ENCODE results near the gene A3GALT2. TPM values are rescaled to one million over a fixed set of nuclear protein-coding genes. Genes with fewer than 3 reads are reported as not detected.

A3GALT2 gene
- total RNA-seq, 1 donor from 2014 or later, result not detected

DNA sequence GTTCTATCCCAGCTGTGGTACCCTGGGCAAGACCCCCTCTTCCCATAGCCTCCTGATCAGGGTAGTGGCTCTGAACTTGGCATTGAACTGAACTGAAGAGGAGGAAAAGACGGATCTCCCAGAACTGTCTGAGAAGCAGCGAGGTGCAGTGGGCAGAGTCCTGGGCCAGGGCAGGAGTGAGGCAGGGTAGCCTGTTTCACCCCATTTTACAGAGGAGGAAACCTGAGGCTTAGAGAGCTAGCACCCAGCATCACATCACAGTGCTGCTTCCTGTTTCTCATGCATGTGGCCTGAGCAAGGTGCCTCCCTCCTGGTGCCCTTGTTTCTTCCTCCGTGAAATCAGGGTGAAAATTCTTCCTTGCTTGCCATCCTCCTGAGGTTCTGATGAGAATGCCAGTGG is 47.5 kb downstream of the A3GALT2 start:
- Histone ChIP-seq H3K4me3 (ENCODE audit: low read depth, low read length) (no peak overlapping the region), H3K36me3 (ENCODE audit: control insufficient read depth, insufficient read depth, low read length) (no peaks in the 10 kb centered on the region), H3K27me3 (ENCODE audit: control insufficient read depth, insufficient read depth, low read length) (no peaks in the 10 kb centered on the region)
- DNase-seq (ENCODE audit: low read depth), result no peak
- no peak for TF ChIP-seq CTCF (IDR thresholded peaks at IDR 0.05; ENCODE audit: insufficient read depth, low read length, poor library complexity, severe bottlenecking)

GRCh38 chr1:33272930-33273329 is 48.0 kb downstream of the A3GALT2 start:
- no peak for TF ChIP-seq CTCF (IDR thresholded peaks at IDR 0.05; ENCODE audit: insufficient read depth, low read length, poor library complexity, severe bottlenecking)
- DNase-seq (ENCODE audit: low read depth), result no peak
- H3K27me3 ChIP-seq (ENCODE audit: control insufficient read depth, insufficient read depth, low read length), result no peaks in the 10 kb centered on the region
- H3K36me3 ChIP-seq (ENCODE audit: control insufficient read depth, insufficient read depth, low read length), result no peaks in the 10 kb centered on the region
- H3K4me3 ChIP-seq (ENCODE audit: low read depth, low read length), result no peak overlapping the region

GRCh38 chr1:33272509-33272908 is 48.4 kb downstream of the A3GALT2 start:
- Histone ChIP-seq H3K36me3 (ENCODE audit: control insufficient read depth, insufficient read depth, low read length) (no peaks in the 10 kb centered on the region), H3K4me3 (ENCODE audit: low read depth, low read length) (no peak overlapping the region), H3K27me3 (ENCODE audit: control insufficient read depth, insufficient read depth, low read length) (no peaks in the 10 kb centered on the region)
- TF ChIP-seq CTCF (IDR thresholded peaks at IDR 0.05; ENCODE audit: insufficient read depth, low read length, poor library complexity, severe bottlenecking), result no peak
- no peak for DNase-seq (ENCODE audit: low read depth)

DNA sequence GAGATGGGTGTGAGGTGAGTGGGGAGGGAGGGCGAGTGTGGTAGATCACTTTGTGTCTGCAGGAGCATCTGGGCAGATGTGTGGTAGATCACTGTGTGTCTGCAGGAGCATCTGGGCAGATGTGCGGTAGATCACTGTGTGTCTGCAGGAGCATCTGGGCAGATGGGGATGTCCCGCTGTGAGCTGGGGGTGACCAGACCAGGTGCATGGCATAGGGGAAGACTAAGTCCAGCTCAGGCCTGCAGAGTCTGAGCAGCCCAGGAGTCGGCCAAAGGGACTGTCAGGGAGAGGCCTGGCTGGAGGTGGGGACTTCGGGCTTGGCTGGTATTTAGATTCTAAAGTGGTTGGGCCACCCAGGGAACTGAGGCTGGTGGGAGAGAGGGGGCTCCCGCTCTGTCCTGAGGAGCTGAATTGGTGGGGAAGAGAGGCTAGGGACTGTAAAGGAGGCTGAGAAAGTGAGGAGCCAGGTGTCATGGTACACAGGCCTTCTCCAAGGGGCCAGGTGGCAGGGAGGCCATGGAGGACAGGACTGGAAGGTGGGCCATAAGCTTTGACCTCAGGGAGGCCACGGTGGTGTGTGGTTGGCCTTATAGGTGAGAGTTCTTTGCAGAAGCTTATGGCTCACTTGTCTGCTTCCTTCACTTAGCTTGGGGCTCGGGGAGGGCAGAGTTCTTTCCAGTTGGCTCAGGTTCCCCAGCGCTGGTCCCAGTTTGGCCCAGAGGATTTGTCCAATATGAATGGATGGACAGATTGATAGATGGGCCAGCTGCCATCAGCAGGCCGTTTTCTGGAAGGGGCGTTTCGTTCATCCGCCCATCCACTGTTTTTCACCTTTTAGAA is 49.0 kb downstream of the A3GALT2 start:
- no peak for DNase-seq (ENCODE audit: low read depth)
- Histone ChIP-seq H3K4me3 (ENCODE audit: low read depth, low read length) (no peak overlapping the region), H3K27me3 (ENCODE audit: control insufficient read depth, insufficient read depth, low read length) (no peaks in the 10 kb centered on the region), H3K36me3 (ENCODE audit: control insufficient read depth, insufficient read depth, low read length) (no peaks in the 10 kb centered on the region)
- no peak for TF ChIP-seq CTCF (IDR thresholded peaks at IDR 0.05; ENCODE audit: insufficient read depth, low read length, poor library complexity, severe bottlenecking)

- Histone ChIP-seq H3K4me3 (ENCODE audit: low read depth, low read length) (no peak overlapping the region), H3K27me3 (ENCODE audit: control insufficient read depth, insufficient read depth, low read length) (no peaks in the 10 kb centered on the region), H3K36me3 (ENCODE audit: control insufficient read depth, insufficient read depth, low read length) (no peaks in the 10 kb centered on the region)
- no peak for TF ChIP-seq CTCF (IDR thresholded peaks at IDR 0.05; ENCODE audit: insufficient read depth, low read length, poor library complexity, severe bottlenecking)
- DNase-seq (ENCODE audit: low read depth), result no peak
Observed at GRCh38 chr1:33270808-33271465, 50.0 kb downstream of the A3GALT2 start.
